Muscle of arm (tissue), 14 donors: ENCODE measurements around the gene RGPD5. TPM values are rescaled to one million over a fixed set of nuclear protein-coding genes. Genes with fewer than 3 reads are reported as not detected.
"Not testable (repeated sequence)": the region's sequence is repeated elsewhere in the genome, so short reads cannot be mapped to it uniquely, and the experiment has no call there.

ENCODE experiments used
- DNase-seq: peaks from one replicate; pipeline ENCODE4 v3.0.0-alpha.2; 2013
- long read RNA-seq, 11 donors: transcript quantifications; one replicate each; lab custom pipeline, GENCODE V29; 2026
- polyA plus RNA-seq, 12 donors: library from polyadenylated mRNA; unstranded; fragments of 120-200 nt; gene quantifications; one replicate each; pipeline ENCODE4 v1.2.1, GENCODE V29; 2013; ENCODE audit not compliant: insufficient read length in 12 of 12

Gene RGPD5
- polyA plus RNA-seq, result 10 to 100 TPM in 11 of 12 donors, not detected in 1; 14.1 to 38.1 (median 29.0) TPM
- long read RNA-seq, donor 1, partial matches to known transcripts, result 23 of 23 reads
- long read RNA-seq, donor 1, other reads (novel, unspliced or antisense), result 0 of 23 reads
- long read RNA-seq, donor 2, result 0 reads
- long read RNA-seq, donor 3, result 0 reads
- long read RNA-seq, donor 4, result 0 reads
- long read RNA-seq, donor 5, result 0 reads
- long read RNA-seq, donor 6, result 0 reads
- long read RNA-seq, donor 7, partial matches to known transcripts, result 5 of 5 reads
- long read RNA-seq, donor 7, other reads (novel, unspliced or antisense), result 0 of 5 reads
- long read RNA-seq, donor 8, result 0 reads
- long read RNA-seq, donor 9, result 0 reads
- long read RNA-seq, donor 10, result 0 reads
- long read RNA-seq, donor 11, result 0 reads

GRCh38 chr2:109794074-109794737, at the start of gene RGPD5:
Gene RGPD5, plus strand, starts transcription at chr2:109794305. Its CDS starts 161 bp downstream, at chr2:109794466.
- DNase-seq, result not testable (repeated sequence)

- not testable (repeated sequence) for DNase-seq
Observed at GRCh38 chr2:109751572-109751971, 42.5 kb upstream of the RGPD5 start.

GRCh38 chr2:109757163-109757824, 36.8 kb upstream of the RGPD5 start:
- not testable (repeated sequence) for DNase-seq

GRCh38 chr2:109760265-109761042, 33.7 kb upstream of the RGPD5 start:
- DNase-seq, result not testable (repeated sequence)

GRCh38 chr2:109761043-109761454, 33.1 kb upstream of the RGPD5 start:
- not testable (repeated sequence) for DNase-seq

- not testable (repeated sequence) for DNase-seq
Observed at GRCh38 chr2:109761976-109762375, 32.1 kb upstream of the RGPD5 start.

GRCh38 chr2:109766074-109766473, 28.0 kb upstream of the RGPD5 start:
- DNase-seq, result not testable (repeated sequence)

GRCh38 chr2:109766886-109767578, 27.1 kb upstream of the RGPD5 start:
- not testable (repeated sequence) for DNase-seq

GRCh38 chr2:109768934-109769333, 25.2 kb upstream of the RGPD5 start:
- not testable (repeated sequence) for DNase-seq

GRCh38 chr2:109779118-109779517, 15.0 kb upstream of the RGPD5 start:
- DNase-seq, result not testable (repeated sequence)

- not testable (repeated sequence) for DNase-seq
Observed at GRCh38 chr2:109781147-109781816, 12.8 kb upstream of the RGPD5 start.

GRCh38 chr2:109782446-109782993, 11.6 kb upstream of the RGPD5 start:
- not testable (repeated sequence) for DNase-seq

GRCh38 chr2:109791530-109792279, 2.4 kb upstream of the RGPD5 start:
- not testable (repeated sequence) for DNase-seq

- not testable (repeated sequence) for DNase-seq
Observed at GRCh38 chr2:109792659-109793058, 1.4 kb upstream of the RGPD5 start.

GRCh38 chr2:109871129-109871751, 77.1 kb downstream of the RGPD5 start:
- DNase-seq, result not testable (repeated sequence)

- DNase-seq, result not testable (repeated sequence)
Observed at GRCh38 chr2:109876625-109877024, 82.5 kb downstream of the RGPD5 start.

- DNase-seq, result not testable (repeated sequence)
Observed at GRCh38 chr2:109882112-109882511, 88.0 kb downstream of the RGPD5 start.

- DNase-seq, result not testable (repeated sequence)
Observed at GRCh38 chr2:109888414-109888813, 94.3 kb downstream of the RGPD5 start.

- DNase-seq, result not testable (repeated sequence)
Observed at GRCh38 chr2:109889909-109890308, 95.8 kb downstream of the RGPD5 start.
